Gastroesophageal sphincter (tissue), 4 donors: ENCODE data around the gene CASP10. TPM values are rescaled to one million over a fixed set of nuclear protein-coding genes. Genes with fewer than 3 reads are reported as not detected.

Experiments used
- ATAC-seq: fragments of 150-250 bp; one replicate; pipeline ENCODE4 v1.9.1; 2016; ENCODE audit warnings: mild to moderate bottlenecking, moderate library complexity
- H3K27ac ChIP-seq, 4 donors: fragments of 200-600 bp; sonication (generic) in 3 of 4; 1 replicate in 3 of 4; 2 replicates in 1 of 4; pipeline ENCODE4 v1.5.1; 2016 to 2019
- H3K27me3 ChIP-seq: fragments of 200-600 bp; sonication (generic); one replicate; pipeline ENCODE4 v1.5.1; 2019
- H3K36me3 ChIP-seq, 2 donors: fragments of 200-600 bp; sonication (generic); one replicate each; pipeline ENCODE4 v1.5.1; 2019; ENCODE audit warnings: control low read depth in 1 of 2
- H3K4me1 ChIP-seq, 3 donors: fragments of 200-600 bp; sonication (generic); 1 replicate in 2 of 3; 2 replicates in 1 of 3; pipeline ENCODE4 v1.5.1; 2016 to 2019; ENCODE audit warnings: control low read depth in 2 of 3
- H3K4me3 ChIP-seq, 2 donors: fragments of 200-600 bp; sonication (generic); one replicate each; pipeline ENCODE4 v1.5.1; 2019; ENCODE audit warnings: mild to moderate bottlenecking in 1 of 2, moderate library complexity in 1 of 2
- H3K9me3 ChIP-seq, 3 donors: fragments of 200-600 bp; sonication (generic); one replicate each; pipeline ENCODE4 v1.5.1; 2017 to 2019; ENCODE audit warnings: control low read depth in 2 of 3
- CTCF ChIP-seq, 4 experiments: fragments of 200-600 bp in 2 of 4; fragments of 450-650 bp in 2 of 4; sonication (generic) in 1 of 4; IDR thresholded peaks; one replicate each; pipeline ENCODE4 v1.5.1; 2017 to 2019; ENCODE audit warnings: antibody characterized with exemption in 4 of 4, mild to moderate bottlenecking in 2 of 4, moderate library complexity in 2 of 4
- EP300 ChIP-seq: sonication (generic); formaldehyde crosslinking; IDR thresholded peaks from one replicate; pipeline ENCODE4 v1.6.1; 2017; ENCODE audit warnings: antibody characterized with exemption, mild to moderate bottlenecking
- POLR2A ChIP-seq, 2 donors: fragments of 450-650 bp; IDR thresholded peaks; one replicate each; pipeline ENCODE4 v1.6.1; 2017; ENCODE audit warnings: antibody characterized with exemption in 2 of 2, mild to moderate bottlenecking in 2 of 2, moderate library complexity in 1 of 2
- POLR2AphosphoS5 ChIP-seq: sonication (generic); formaldehyde crosslinking; IDR thresholded peaks from one replicate; pipeline ENCODE4 v1.6.1; 2017; ENCODE audit warnings: antibody characterized with exemption
- WGBS, 2 donors: methylation state at CpG; one replicate each; pipeline ENCODE4 v1.1.5; 2018; ENCODE audit warnings: low coverage in 1 of 2; 5-methylcytosine and 5-hydroxymethylcytosine counted together
- total RNA-seq, 4 donors: library from RNA; depleted of rRNA; stranded (reverse); fragments of >200 nt; gene quantifications; one replicate each; pipeline ENCODE4 v1.1.0, GENCODE V29; 2016

CASP10 gene
- total RNA-seq, 4 donors from 2014 or later = 2.6 to 7.5 (median 6.3) TPM

DNA sequence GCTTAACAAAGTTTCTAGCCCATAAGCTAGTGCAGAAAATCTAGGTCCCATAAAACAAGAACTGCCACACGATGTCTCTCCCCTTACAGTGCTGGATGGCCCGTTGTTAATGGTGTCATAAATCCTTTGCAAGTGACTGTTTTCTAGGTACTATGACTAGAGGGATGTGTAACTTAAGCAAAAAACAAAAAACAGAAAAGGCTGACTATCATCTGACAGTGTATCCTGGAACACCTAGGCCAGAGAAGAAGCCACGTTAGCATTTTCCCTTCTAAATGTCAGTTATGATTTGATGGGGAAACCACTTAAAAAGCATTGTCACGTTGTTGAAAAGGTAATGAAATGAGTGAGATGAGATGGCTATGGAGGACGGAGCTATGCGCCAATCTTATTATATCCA lies 79.8 kb downstream of the CASP10 start:
- TF ChIP-seq POLR2A (IDR thresholded peaks at IDR 0.05) (no peak), POLR2AphosphoS5 (no peak), EP300 (no peak), CTCF (IDR thresholded peaks at IDR 0.05) (no peak)
- no peak overlapping the region for H3K4me3 ChIP-seq
- peaks cover 0 to 30% (median 11%) of the 10 kb centered on the region in 3 donors for H3K4me1 ChIP-seq
- no peak for ATAC-seq
- H3K36me3 ChIP-seq = peaks cover 0 to 15% of the 10 kb centered on the region in 2 donors
- WGBS, 2 donors = 67 to 80% methylated on average over 6 of the region's 6 CpGs
- H3K9me3 ChIP-seq = no peaks in the 10 kb centered on the region
- H3K27me3 ChIP-seq = no peaks in the 10 kb centered on the region
- no peak overlapping the region for H3K27ac ChIP-seq

GRCh38 chr2:201263779-201264178 lies 80.8 kb downstream of the CASP10 start:
- Histone ChIP-seq H3K27me3 (no peaks in the 10 kb centered on the region), H3K4me1 (peaks cover 0 to 26% (median 11%) of the 10 kb centered on the region in 3 donors), H3K27ac (no peak overlapping the region), H3K36me3 (peaks cover 0 to 24% of the 10 kb centered on the region in 2 donors), H3K4me3 (no peak overlapping the region), H3K9me3 (no peaks in the 10 kb centered on the region)
- no peak for ATAC-seq
- TF ChIP-seq POLR2A (IDR thresholded peaks at IDR 0.05) (no peak), CTCF (IDR thresholded peaks at IDR 0.05) (no peak), POLR2AphosphoS5 (no peak), EP300 (no peak)
- WGBS, 2 donors = 62 to 88% methylated on average over 2 of the region's 2 CpGs

- TF ChIP-seq POLR2A (IDR thresholded peaks at IDR 0.05) = no peak
- TF ChIP-seq POLR2AphosphoS5 = no peak
- no peak for TF ChIP-seq CTCF (IDR thresholded peaks at IDR 0.05)
- TF ChIP-seq EP300 = no peak
- no peaks in the 10 kb centered on the region for H3K27me3 ChIP-seq
- no peak for ATAC-seq
- H3K9me3 ChIP-seq = no peaks in the 10 kb centered on the region
- peaks cover 0 to 24% of the 10 kb centered on the region in 2 donors for H3K36me3 ChIP-seq
- no peak overlapping the region for H3K27ac ChIP-seq
- H3K4me1 ChIP-seq = peaks cover 0 to 18% (median 6%) of the 10 kb centered on the region in 3 donors
- H3K4me3 ChIP-seq = no peak overlapping the region
- 93% methylated on average over 2 to 6 of the region's 7 CpGs for WGBS, 2 donors
These were observed 81.7 kb downstream of the CASP10 start for GRCh38 chr2:201264472-201265173.

DNA sequence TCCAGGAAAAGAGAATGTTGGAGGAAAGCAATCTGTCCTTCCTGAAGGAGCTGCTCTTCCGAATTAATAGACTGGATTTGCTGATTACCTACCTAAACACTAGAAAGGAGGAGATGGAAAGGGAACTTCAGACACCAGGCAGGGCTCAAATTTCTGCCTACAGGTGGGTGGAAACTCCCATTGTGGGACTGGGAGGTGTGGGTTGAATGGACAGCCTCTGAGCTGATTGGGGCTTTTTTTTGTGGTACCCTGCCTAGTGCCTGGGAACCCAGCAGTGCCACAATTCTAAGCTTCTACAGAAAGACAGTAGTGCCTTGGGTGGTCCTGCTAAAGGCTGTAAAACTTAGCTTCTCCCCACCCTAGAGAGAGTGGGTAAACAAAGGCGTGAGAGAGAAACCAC lies 83.7 kb downstream of the CASP10 start:
- Histone ChIP-seq H3K9me3 (no peaks in the 10 kb centered on the region), H3K27ac (no peak overlapping the region), H3K4me3 (no peak overlapping the region), H3K36me3 (peaks cover 0 to 32% of the 10 kb centered on the region in 2 donors), H3K27me3 (no peaks in the 10 kb centered on the region), H3K4me1 (peaks cover 0 to 4% (median 0%) of the 10 kb centered on the region in 3 donors)
- 64 to 78% methylated on average over 2 of the region's 2 CpGs for WGBS, 2 donors
- ATAC-seq = no peak
- no peak for TF ChIP-seq CTCF (IDR thresholded peaks at IDR 0.05)
- no peak for TF ChIP-seq EP300
- TF ChIP-seq POLR2A (IDR thresholded peaks at IDR 0.05) = no peak
- no peak for TF ChIP-seq POLR2AphosphoS5
